H1 (cell line): ENCODE data around the gene MFAP3. TPM values are rescaled to one million over a fixed set of nuclear protein-coding genes. Genes with fewer than 3 reads are reported as not detected.

ENCODE experiments used
- CTCF ChIA-PET: fragments of 300-600 bp; sonication (Branson Sonifier 250); formaldehyde crosslinking; loops from one replicate; lab custom pipeline; 2021; ENCODE audit not compliant: partially characterized antibody; lab: Charles Lee
- POLR2A ChIA-PET: fragments of 300-600 bp; sonication (Branson Sonifier 250); formaldehyde crosslinking; loops from one replicate; lab custom pipeline; 2021; ENCODE audit warnings: inconsistent platforms; ENCODE audit not compliant: partially characterized antibody; lab: Charles Lee
- DNase-seq, 2 experiments: peaks; one replicate each; pipeline versions ENCODE4 v3.0.0 to v3.0.0-alpha.2; 2010 to 2022; ENCODE audit warnings: low spot score in 2 of 2, low read depth in 1 of 2, mixed read lengths in 1 of 2
- FAIRE-seq: peaks from 2 replicates; lab custom pipeline; 2011; peaks lifted over from hg19 to GRCh38; lab: Jason Lieb, UNC
- H2AFZ ChIP-seq: 2 replicates; pipeline ENCODE4 v1.8.1; 2012; ENCODE audit warnings: low read length, inconsistent platforms
- H2AK5ac ChIP-seq: 2 replicates; pipeline ENCODE4 v1.6.1; 2013; ENCODE audit warnings: low read depth, low read length
- H2BK120ac ChIP-seq: replicated peaks from 2 replicates; pipeline ENCODE3; 2013; ENCODE audit warnings: low read depth, low read length, inconsistent platforms
- H2BK12ac ChIP-seq: 2 replicates; pipeline ENCODE4 v1.6.1; 2013; ENCODE audit warnings: low read depth, low read length
- H2BK15ac ChIP-seq: 2 replicates; pipeline ENCODE4 v1.6.1; 2013; ENCODE audit warnings: low read length
- H2BK20ac ChIP-seq: 2 replicates; pipeline ENCODE4 v1.6.1; 2013; ENCODE audit warnings: low read length
- H2BK5ac ChIP-seq: 2 replicates; pipeline ENCODE4 v1.6.1; 2013; ENCODE audit warnings: low read depth, low read length
- H3K14ac ChIP-seq: 2 replicates; pipeline ENCODE4 v1.6.1; 2013; ENCODE audit warnings: inconsistent platforms; ENCODE audit not compliant: insufficient read length
- H3K18ac ChIP-seq: 2 replicates; pipeline ENCODE4 v1.6.1; 2013; ENCODE audit warnings: low read length; ENCODE audit errors: extremely low read depth
- H3K23ac ChIP-seq: 2 replicates; pipeline ENCODE4 v1.6.1; 2013; ENCODE audit warnings: inconsistent platforms; ENCODE audit not compliant: insufficient read length
- H3K23me2 ChIP-seq: 2 replicates; pipeline ENCODE4 v1.6.1; 2013; ENCODE audit warnings: low read depth, low read length
- H3K27ac ChIP-seq: 2 replicates; pipeline ENCODE4 v1.6.1; 2011; ENCODE audit warnings: low read depth, low read length, inconsistent platforms
- H3K27me3 ChIP-seq, 4 experiments: replicated peaks in 1 of 4; 1 replicate in 1 of 4; 2 replicates in 3 of 4; pipeline versions ENCODE4 v1.6.1 to v1.8.1; 2011 to 2013; ENCODE audit warnings: low read length in 3 of 4, mild to moderate bottlenecking in 3 of 4, inconsistent platforms in 2 of 4, mixed read lengths in 2 of 4, moderate library complexity in 1 of 4; ENCODE audit not compliant: control insufficient read depth in 3 of 4, insufficient read depth in 3 of 4; ENCODE audit errors: extremely low read depth in 1 of 4
- H3K36me3 ChIP-seq, 4 experiments: 2 replicates each; pipeline versions ENCODE4 v1.6.1 to v1.8.1; 2011 to 2013; ENCODE audit warnings: mild to moderate bottlenecking in 4 of 4, low read length in 3 of 4, moderate library complexity in 2 of 4, control low read depth in 1 of 4, inconsistent platforms in 1 of 4; ENCODE audit not compliant: insufficient read depth in 4 of 4, control insufficient read depth in 2 of 4
- H3K4ac ChIP-seq: replicated peaks from 2 replicates; pipeline ENCODE3; 2013; ENCODE audit warnings: low read length, low read depth, mixed read lengths, inconsistent platforms; ENCODE audit not compliant: insufficient read length
- H3K4me1 ChIP-seq, 4 experiments: replicated peaks in 1 of 4; 1 replicate in 1 of 4; 2 replicates in 3 of 4; pipeline versions ENCODE4 v1.6.1 to v1.8.1; 2011 to 2013; ENCODE audit warnings: low read length in 3 of 4, inconsistent platforms in 2 of 4, mixed read lengths in 1 of 4; ENCODE audit not compliant: insufficient read depth in 4 of 4, control insufficient read depth in 3 of 4
- H3K4me2 ChIP-seq, 2 experiments: 2 replicates each; pipeline versions ENCODE4 v1.6.1 to v1.8.1; 2011 to 2013; ENCODE audit warnings: low read depth in 2 of 2, low read length in 2 of 2, control low read depth in 1 of 2, inconsistent platforms in 1 of 2, mild to moderate bottlenecking in 1 of 2; ENCODE audit not compliant: insufficient read depth in 1 of 2
- H3K4me3 ChIP-seq, 4 experiments: fragments of 200-600, 300-600 bp in 1 of 4; sonication (generic), shearing (Covaris generic), sonication (Bioruptor Twin) in 1 of 4; 2 replicates each; pipeline versions ENCODE4 v1.5.1 to v1.8.1; 2011 to 2016; ENCODE audit warnings: low read length in 4 of 4, low read depth in 3 of 4, control low read depth in 2 of 4, inconsistent platforms in 2 of 4, mild to moderate bottlenecking in 2 of 4, mixed read lengths in 1 of 4, moderate library complexity in 1 of 4; ENCODE audit not compliant: insufficient read depth in 2 of 4; ENCODE audit errors: extremely low read depth in 1 of 4
- H3K56ac ChIP-seq: replicated peaks from 2 replicates; pipeline ENCODE3; 2013; ENCODE audit warnings: low read depth, mild to moderate bottlenecking, mixed read lengths, low read length, inconsistent platforms; ENCODE audit not compliant: insufficient read length
- H3K79me1 ChIP-seq: 2 replicates; pipeline ENCODE4 v1.6.1; 2013; ENCODE audit warnings: low read depth, low read length, control low read depth
- H3K79me2 ChIP-seq, 2 experiments: 2 replicates each; pipeline versions ENCODE4 v1.6.1 to v1.8.1; 2012 to 2013; ENCODE audit warnings: low read length in 2 of 2, mild to moderate bottlenecking in 2 of 2, inconsistent platforms in 1 of 2; ENCODE audit not compliant: insufficient read depth in 2 of 2, control insufficient read depth in 1 of 2
- H3K9ac ChIP-seq, 4 experiments: replicated peaks in 1 of 4; 1 replicate in 1 of 4; 2 replicates in 3 of 4; pipeline versions ENCODE4 v1.6.1 to v1.8.1; 2011 to 2013; ENCODE audit warnings: low read depth in 3 of 4, low read length in 3 of 4, control low read depth in 2 of 4, mild to moderate bottlenecking in 2 of 4, moderate library complexity in 2 of 4, inconsistent platforms in 1 of 4; ENCODE audit errors: extremely low read depth in 1 of 4
- H3K9me3 ChIP-seq, 2 experiments: 2 replicates each; pipeline versions ENCODE4 v1.6.1 to v1.8.1; 2012 to 2013; ENCODE audit warnings: mild to moderate bottlenecking in 2 of 2, moderate library complexity in 2 of 2, control low read depth in 1 of 2, inconsistent platforms in 1 of 2, low read depth in 1 of 2, low read length in 1 of 2, mixed read lengths in 1 of 2; ENCODE audit not compliant: insufficient read depth in 2 of 2
- H4K20me1 ChIP-seq, 2 experiments: replicated peaks in 1 of 2; 2 replicates each; pipeline versions ENCODE3 to v1.8.1; 2011 to 2013; ENCODE audit warnings: inconsistent platforms in 2 of 2, low read length in 2 of 2, mild to moderate bottlenecking in 1 of 2; ENCODE audit not compliant: insufficient read depth in 2 of 2, control insufficient read depth in 1 of 2
- H4K5ac ChIP-seq: 2 replicates; pipeline ENCODE4 v1.6.1; 2013; ENCODE audit warnings: low read length, low read depth, mixed read lengths, inconsistent platforms; ENCODE audit not compliant: insufficient read length
- H4K8ac ChIP-seq: 2 replicates; pipeline ENCODE4 v1.8.0; 2013; ENCODE audit warnings: mild to moderate bottlenecking, moderate library complexity, low read length, inconsistent platforms; ENCODE audit not compliant: insufficient read depth; ENCODE audit errors: extremely low read depth
- H4K91ac ChIP-seq: replicated peaks from 2 replicates; pipeline ENCODE3; 2013; ENCODE audit warnings: low read length, mixed read lengths, inconsistent platforms; ENCODE audit not compliant: insufficient read length
- ASH2L ChIP-seq: fragments of 200-600, 300-600 bp; sonication (generic); IDR thresholded peaks from one replicate; pipeline ENCODE4 v1.7.1; 2017; ENCODE audit warnings: low read length
- BRCA1 ChIP-seq: IDR thresholded peaks from 2 replicates; pipeline ENCODE4 v1.6.1; 2012; ENCODE audit warnings: low read depth, low read length, improper control_type of control experiment
- KDM1A ChIP-seq: fragments of 200-600, 300-600 bp; sonication (generic); IDR thresholded peaks from 2 replicates; pipeline ENCODE4 v1.7.1; 2016; ENCODE audit warnings: mild to moderate bottlenecking, low read length, borderline replicate concordance
- KDM4A ChIP-seq: IDR thresholded peaks from one replicate; pipeline ENCODE4 v1.7.1; 2012; ENCODE audit warnings: low read depth, mild to moderate bottlenecking, moderate library complexity, low read length, inconsistent platforms; ENCODE audit not compliant: severe bottlenecking
- RFX5 ChIP-seq: IDR thresholded peaks from 2 replicates; pipeline ENCODE4 v1.6.1; 2011; ENCODE audit warnings: low read depth, low read length, improper control_type of control experiment, borderline replicate concordance
- TEAD4 ChIP-seq: IDR thresholded peaks from 2 replicates; pipeline ENCODE4 v1.6.1; 2012; ENCODE audit warnings: low read depth, low read length, inconsistent platforms, mixed read lengths
- polyA plus RNA-seq, 7 experiments: library from polyadenylated mRNA; depleted of rRNA in 3 of 7; stranded (reverse) in 5 of 7; unstranded in 2 of 7; fragments of >200 nt in 5 of 7; fragments of 200-250 nt in 2 of 7; gene quantifications; 1 replicate in 5 of 7; 2 replicates in 1 of 7; 4 replicates in 1 of 7; pipeline versions ENCODE4 v1.2.1 to v1.2.3, GENCODE V29; 2011 to 2013; ENCODE audit warnings: missing spikeins in 2 of 7, mixed read lengths in 2 of 7
- total RNA-seq: library from RNA; stranded (reverse); fragmentation: NEBNext Ultra II Directional; extraction: Animal tissue kit (Norgen Biotek cat#: 25700); gene quantifications from 2 replicates; pipeline ENCODE4 v1.2.1, GENCODE V29; 2021

MFAP3 gene
- total and polyA plus RNA-seq, 2 of the 8 experiments (the other 6 are each of a cell fraction or from before 2014, with no cell fraction given) = 13.7 to 27.0 TPM

DNA sequence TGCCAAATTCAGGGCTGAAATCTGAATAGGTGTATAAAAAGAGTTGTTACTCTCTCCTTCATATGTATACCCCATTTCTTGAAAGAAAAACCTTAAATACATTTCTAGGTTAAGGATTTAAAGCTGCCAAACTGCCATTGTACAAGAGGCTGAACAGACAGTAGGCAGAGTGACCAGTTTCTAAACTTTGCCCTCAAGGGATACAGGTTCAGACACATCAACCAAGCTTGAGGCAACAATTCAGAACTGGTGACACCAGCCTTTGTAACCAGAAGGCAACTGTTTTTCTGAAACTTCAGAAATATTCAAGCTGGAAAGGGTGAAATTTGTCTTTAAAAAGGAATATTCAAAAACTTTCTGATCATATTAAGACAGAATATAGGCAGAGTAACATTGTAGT lies 47.6 kb upstream of the MFAP3 start:
- no peak for FAIRE-seq
- H3K23me2 ChIP-seq = no peaks in the 10 kb centered on the region
- H2AFZ ChIP-seq = no peak overlapping the region
- no peak overlapping the region for H3K4me3 ChIP-seq
- no peak overlapping the region for H4K5ac ChIP-seq
- no peak overlapping the region for H2BK120ac ChIP-seq
- H2BK12ac ChIP-seq = no peak overlapping the region
- no peak overlapping the region for H3K27ac ChIP-seq
- H2BK15ac ChIP-seq = no peak overlapping the region
- H3K9me3 ChIP-seq = no peaks in the 10 kb centered on the region
- no peak overlapping the region for H4K8ac ChIP-seq
- H3K9ac ChIP-seq = no peak overlapping the region
- H3K23ac ChIP-seq = no peak overlapping the region
- no peak overlapping the region for H3K4me2 ChIP-seq
- H3K79me1 ChIP-seq = no peaks in the 10 kb centered on the region
- no peak overlapping the region for H4K91ac ChIP-seq
- H3K36me3 ChIP-seq = no peaks in the 10 kb centered on the region
- H4K20me1 ChIP-seq = peaks cover 0 to 2% of the 10 kb centered on the region in 2 experiments
- no peak overlapping the region for H3K14ac ChIP-seq
- H3K56ac ChIP-seq = no peak overlapping the region
- no peaks in the 10 kb centered on the region for H3K27me3 ChIP-seq
- DNase-seq = no peak
- no peaks in the 10 kb centered on the region for H3K79me2 ChIP-seq
- POLR2A ChIA-PET = no interaction called here
- no peak overlapping the region for H2AK5ac ChIP-seq
- CTCF ChIA-PET = interaction anchor here (1.2 to 2.3 kb wide), 2 partner anchors 8 to 16 kb away, joined by 7 to 9 read pairs; no protein-coding TSS in a partner anchor
- no peak overlapping the region for H2BK5ac ChIP-seq
- H3K4me1 ChIP-seq = no peaks in the 10 kb centered on the region
- no peak overlapping the region for H3K4ac ChIP-seq
- H2BK20ac ChIP-seq = no peak overlapping the region
- H3K18ac ChIP-seq = no peak overlapping the region
- TF ChIP-seq BRCA1 (no peak), TEAD4 (no peak), KDM4A (no peak), RFX5 (no peak), KDM1A (no peak), ASH2L (no peak)
